SW 1271 (cell line): ENCODE measurements around the gene CD5L.

Experiments
- DNase-seq, 2 experiments: peaks; one replicate each; lab custom pipeline; 2025; lab: John Stamatoyannopoulos, UW

The CD5L gene

DNA sequence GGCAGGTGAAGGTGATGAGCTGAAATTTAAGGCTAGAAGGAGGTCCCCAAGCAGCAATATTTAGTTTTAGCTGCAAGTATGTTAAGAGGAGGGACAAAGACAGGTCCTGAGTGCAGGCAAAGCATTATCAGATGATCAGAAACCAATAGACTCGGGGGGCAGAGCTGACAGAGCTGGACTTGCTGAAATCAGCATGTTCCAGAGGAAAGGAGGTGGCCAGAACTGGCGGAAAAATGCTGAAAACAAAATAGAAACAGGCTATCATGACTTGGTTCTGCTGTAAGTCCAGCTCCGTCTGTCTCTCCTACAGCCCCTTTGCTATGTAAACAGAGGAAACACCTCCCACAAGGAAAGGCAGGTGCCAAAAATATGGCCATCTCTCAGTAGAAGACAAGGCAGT, at the start of gene CD5L:
CD5L (minus strand) TSS at position 101 of the 400 bp plus-strand sequence. CDS start 107 bp downstream, outside the sequence.
- no peak for DNase-seq

DNA sequence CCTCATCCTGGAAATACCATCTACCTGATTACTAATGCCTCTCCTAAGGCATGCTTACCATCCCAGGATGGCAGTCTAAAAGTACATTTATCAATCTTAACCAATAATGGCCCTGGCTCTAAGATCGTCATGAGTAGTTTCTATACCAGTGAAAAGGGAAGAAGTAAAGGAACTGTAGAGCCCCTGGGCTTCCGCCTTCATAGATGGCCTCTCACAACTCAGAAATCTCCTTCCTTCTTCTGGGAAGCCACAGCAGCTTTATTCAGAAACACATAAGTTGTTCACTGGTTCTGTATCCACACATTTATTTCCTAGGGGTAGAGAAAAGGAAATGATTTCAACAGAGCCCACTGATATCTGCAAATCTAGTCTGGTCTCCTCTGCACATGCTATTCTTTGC, 41.0 kb upstream of the CD5L start:
- no peak for DNase-seq

DNA sequence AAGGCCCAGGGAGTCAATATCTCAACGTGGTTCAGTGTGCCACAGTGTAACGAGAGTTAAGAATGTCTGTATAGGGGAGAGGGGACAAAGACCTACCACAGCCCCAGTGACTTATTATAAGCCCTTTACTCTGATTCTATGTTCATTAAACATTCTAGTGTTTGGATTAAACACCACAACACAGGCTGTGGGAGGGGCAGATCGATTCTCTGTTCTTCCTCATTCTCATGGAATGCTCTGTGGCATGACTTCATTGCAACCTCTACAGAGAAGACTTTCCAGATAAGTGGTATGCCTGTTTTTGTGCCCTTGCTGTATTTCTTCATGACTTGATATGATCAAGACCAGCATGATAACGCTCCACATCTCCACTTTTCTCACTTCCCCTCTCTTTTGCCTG, 39.0 kb upstream of the CD5L start:
- no peak for DNase-seq

GRCh38 chr1:157878059-157878458, 36.5 kb upstream of the CD5L start:
- peak in 1 of 2 experiments; percentile 16 for DNase-seq

DNA sequence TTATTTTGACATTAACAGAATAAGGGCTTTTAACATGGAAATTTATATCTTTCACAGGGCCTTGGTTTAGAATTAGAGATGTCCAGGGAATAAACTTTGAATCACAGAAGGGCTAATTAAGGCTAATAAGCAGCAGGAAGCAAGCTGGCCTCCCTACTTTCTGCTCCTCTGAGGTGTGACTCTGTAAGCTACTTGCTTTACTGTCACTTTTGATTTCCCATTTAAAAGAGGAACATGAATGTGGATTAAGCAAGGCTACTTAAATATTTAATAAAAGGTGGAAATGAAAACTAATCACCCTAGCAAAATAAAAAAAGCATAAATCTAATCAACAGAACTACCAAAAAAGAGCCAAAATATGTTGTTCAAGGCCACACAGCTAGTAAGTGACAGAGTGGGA, 28.9 kb upstream of the CD5L start:
- no peak for DNase-seq

- DNase-seq = no peak
These were observed 27.0 kb upstream of the CD5L start for GRCh38 chr1:157868654-157869053.

DNA sequence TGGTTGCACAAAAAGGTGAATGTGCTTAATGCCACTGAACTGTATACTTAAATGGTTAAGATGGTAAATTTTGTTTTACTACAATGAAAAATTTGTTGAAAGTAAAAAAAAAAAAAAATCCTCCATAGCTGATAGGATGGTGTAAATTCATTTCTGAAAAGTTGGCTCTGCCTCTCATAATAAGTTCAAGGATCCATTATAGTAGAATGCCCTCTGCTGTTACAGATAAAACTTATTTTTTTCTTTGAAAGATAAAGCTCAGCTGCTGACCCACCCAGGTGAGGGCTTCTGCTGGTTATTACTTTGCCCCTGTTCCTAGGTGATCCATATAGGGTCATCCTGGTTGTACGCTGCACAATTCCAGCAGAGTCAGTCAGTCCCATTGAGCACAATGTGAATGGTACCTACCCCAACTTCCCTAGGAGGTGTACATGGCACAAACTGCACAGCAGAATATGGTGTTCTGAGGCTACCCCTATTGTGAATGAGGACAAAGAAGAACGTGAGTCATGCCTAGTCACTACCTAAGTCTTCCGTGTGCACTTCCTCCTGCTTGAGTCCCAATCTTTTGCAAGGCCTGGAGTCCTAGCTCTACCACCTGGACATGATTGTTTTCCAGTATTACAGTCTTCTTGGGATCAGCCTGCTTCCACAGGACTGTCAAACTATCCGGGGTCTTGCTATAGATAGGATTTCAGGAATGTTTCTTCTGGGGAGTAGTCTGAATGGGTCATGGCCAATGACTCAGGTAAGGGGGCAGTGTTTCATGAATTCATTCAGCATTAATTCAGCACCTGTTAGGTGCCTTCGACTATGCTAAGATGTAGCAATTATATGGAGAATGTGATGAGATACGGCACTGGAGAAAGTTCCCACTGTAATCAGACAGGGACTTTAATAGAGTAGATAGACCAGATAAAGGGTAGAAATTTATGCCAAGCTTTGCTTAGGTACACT, 20.8 kb upstream of the CD5L start:
- DNase-seq = no peak

- DNase-seq = no peak
These were observed 14.9 kb upstream of the CD5L start for GRCh38 chr1:157856538-157856937.

DNA sequence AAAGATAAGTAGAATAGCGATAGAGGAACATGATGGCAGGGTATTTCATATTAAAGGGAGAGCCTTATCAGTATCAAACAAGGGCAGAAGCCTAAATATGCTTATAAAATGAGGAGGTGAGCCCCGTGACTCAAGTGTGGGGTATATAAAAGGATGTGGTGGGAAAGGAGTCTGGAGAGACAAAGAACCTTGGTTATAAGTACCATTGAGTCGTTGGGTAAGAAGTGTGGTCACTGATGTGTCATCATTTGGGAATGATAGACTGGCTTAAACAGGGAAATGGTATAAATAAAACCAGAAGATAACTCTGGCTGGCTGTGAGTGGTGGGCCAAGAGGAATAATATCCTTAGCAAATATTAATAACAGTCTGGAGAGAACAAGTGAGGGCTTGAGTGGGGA, 10.9 kb upstream of the CD5L start:
- DNase-seq = no peak

GRCh38 chr1:157849229-157849875, 7.7 kb upstream of the CD5L start:
- DNase-seq = no peak

- DNase-seq = no peak
These were observed 2.7 kb upstream of the CD5L start for GRCh38 chr1:157844089-157844830.

- DNase-seq = no peak
These were observed 1.3 kb upstream of the CD5L start for GRCh38 chr1:157842939-157843338.

GRCh38 chr1:157838966-157839365, 2.6 kb downstream of the CD5L start:
- no peak for DNase-seq

- DNase-seq = no peak
These were observed 7.2 kb downstream of the CD5L start for GRCh38 chr1:157834430-157834829.

DNA sequence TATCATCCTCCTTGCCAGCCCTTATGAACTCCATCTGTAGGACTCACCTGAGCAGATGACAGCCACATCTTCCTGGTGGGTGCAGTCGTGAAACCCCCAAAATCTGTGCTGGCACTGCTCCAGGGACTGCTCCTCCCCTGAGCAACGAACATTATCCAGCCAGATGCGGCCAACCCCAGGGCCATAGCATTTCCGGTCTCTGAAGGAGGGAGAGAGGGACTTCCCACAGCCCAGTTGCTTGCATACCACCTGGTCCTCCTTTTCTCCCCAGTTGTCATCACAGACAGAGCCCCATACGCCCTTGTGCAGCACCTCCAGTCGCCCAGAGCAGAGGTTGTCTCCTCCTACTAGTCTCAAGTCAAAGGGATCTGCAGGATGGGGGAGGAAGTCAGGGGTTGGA, 8.5 kb downstream of the CD5L start:
- DNase-seq = no peak

GRCh38 chr1:157831968-157832626, 9.5 kb downstream of the CD5L start:
- DNase-seq = no peak

- DNase-seq = no peak
These were observed 10.7 kb downstream of the CD5L start for GRCh38 chr1:157830887-157831286.

- no peak for DNase-seq
These were observed 11.9 kb downstream of the CD5L start for GRCh38 chr1:157829711-157830110.

- no peak for DNase-seq
These were observed 12.4 kb downstream of the CD5L start for GRCh38 chr1:157829210-157829609.

- no peak for DNase-seq
These were observed 21.3 kb downstream of the CD5L start for GRCh38 chr1:157820299-157820698.

DNA sequence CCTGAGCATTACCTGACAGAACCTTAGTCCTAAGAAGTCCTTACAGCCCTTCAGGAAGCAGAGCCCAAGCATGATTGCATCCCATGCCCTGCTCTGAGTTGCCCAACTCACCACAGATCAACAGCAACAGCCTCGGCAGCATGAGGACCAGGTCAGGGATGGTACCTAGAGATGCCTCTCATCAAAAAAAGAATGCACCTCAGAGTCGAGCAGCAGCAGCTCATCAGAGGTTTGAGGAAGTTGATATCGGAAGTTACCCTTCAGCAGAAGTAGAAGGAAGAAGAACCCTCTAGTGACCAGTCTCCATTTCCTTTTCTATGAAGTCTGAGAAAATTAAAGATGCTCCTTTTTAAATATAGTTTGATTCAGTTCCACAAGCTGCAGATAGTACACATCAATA, 21.7 kb downstream of the CD5L start, which contains the start of gene FCRL1:
FCRL1 (minus strand) TSS at position 225 of the 400 bp plus-strand sequence; CDS start at position 142, 83 bp downstream.
- DNase-seq = no peak

DNA sequence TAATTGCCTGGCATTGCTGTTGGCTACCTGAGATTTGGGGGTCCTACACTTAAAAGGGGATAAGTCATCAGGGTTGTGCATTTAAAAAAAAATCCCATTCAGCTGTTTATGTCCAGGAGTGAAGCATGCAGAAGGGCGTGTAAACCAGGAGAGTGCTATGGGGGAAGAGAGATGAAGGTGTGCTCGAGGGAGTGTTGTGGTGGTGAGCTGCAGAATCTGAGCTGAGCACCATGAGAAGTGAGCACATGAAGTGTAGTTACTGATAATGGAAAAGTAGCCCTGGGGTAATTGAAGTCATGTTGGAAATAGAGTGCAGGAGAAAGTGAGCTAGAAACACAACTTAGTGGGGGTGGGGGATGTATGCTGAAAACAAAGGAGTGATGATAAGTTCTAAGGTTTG, 22.4 kb downstream of the CD5L start:
- no peak for DNase-seq
